K562 (cell line): ENCODE data around the gene GLTP. TPM values are rescaled to one million over a fixed set of nuclear protein-coding genes. Genes with fewer than 3 reads are reported as not detected.
A peak's percentile ranks its signal among the peaks of the same experiment; 100 is the strongest.

Source experiments
- FOXK1 ChIP-seq: sonication (generic); formaldehyde crosslinking; IDR thresholded peaks from 2 replicates; pipeline ENCODE4 v1.8.0; 2022; ENCODE audit warnings: missing genetic modification reagents, mild to moderate bottlenecking, borderline replicate concordance
- MEIS2 ChIP-seq: fragments of 450-650 bp; IDR thresholded peaks from 2 replicates; pipeline ENCODE4 v1.6.1; 2014; ENCODE audit warnings: mild to moderate bottlenecking; ENCODE audit not compliant: partially characterized antibody
- NFIX ChIP-seq: fragments of 250-450 bp; sonication (Bioruptor Pico); IDR thresholded peaks from 2 replicates; pipeline ENCODE4 v1.4.0; 2020; ENCODE audit warnings: low read depth, mild to moderate bottlenecking, moderate library complexity
- NR1H2 ChIP-seq: sonication (generic); formaldehyde crosslinking; IDR thresholded peaks from 2 replicates; pipeline ENCODE4 v1.4.0; 2020; ENCODE audit warnings: mild to moderate bottlenecking, missing genetic modification reagents
- PHB ChIP-seq: fragments of 250-450 bp; sonication (Bioruptor Pico); IDR thresholded peaks from 2 replicates; pipeline ENCODE4 v1.5.0; 2021
- POLR2AphosphoS2 ChIP-seq: IDR thresholded peaks from 2 replicates; pipeline ENCODE4 v1.6.1; 2012; ENCODE audit warnings: low read length, improper control_type of control experiment
- PYGO2 ChIP-seq: fragments of 450-650 bp; IDR thresholded peaks from 2 replicates; pipeline ENCODE4 v1.6.1; 2016; ENCODE audit warnings: mild to moderate bottlenecking, missing genetic modification characterization, moderate library complexity, missing compliant biosample characterization
- SIRT6 ChIP-seq: IDR thresholded peaks from one replicate; pipeline ENCODE4 v1.6.1; 2012; ENCODE audit warnings: low read depth, mild to moderate bottlenecking, control low read depth, inconsistent platforms, low read length, moderate library complexity
- SMAD3 ChIP-seq: fragments of 450-650 bp; formaldehyde crosslinking; conservative IDR thresholded peaks from 2 replicates; pipeline ENCODE4 v1.4.0; 2020; ENCODE audit warnings: mild to moderate bottlenecking
- U2AF1 ChIP-seq: fragments of 200-400 bp; formaldehyde crosslinking; optimal IDR thresholded peaks from 2 replicates; pipeline ENCODE3; 2017; ENCODE audit warnings: mild to moderate bottlenecking, low read depth, low read length, moderate library complexity
- XRCC3 ChIP-seq: fragments of 450-650 bp; IDR thresholded peaks from 2 replicates; pipeline ENCODE4 v1.6.1; 2017; ENCODE audit warnings: mild to moderate bottlenecking, moderate library complexity
- ZNF583 ChIP-seq: fragments of 250-450 bp; sonication (Bioruptor Pico); IDR thresholded peaks from 2 replicates; pipeline ENCODE4 v1.4.0; 2020
- ZNF79 ChIP-seq: fragments of 250-450 bp; sonication (Bioruptor Pico); IDR thresholded peaks from 2 replicates; pipeline ENCODE4 v1.4.0; 2020; ENCODE audit warnings: low read depth, mild to moderate bottlenecking, moderate library complexity
- polyA plus RNA-seq, 8 experiments: library from polyadenylated mRNA; depleted of rRNA in 4 of 8; stranded (reverse) in 5 of 8; unstranded in 3 of 8; fragments of >200 nt; fragmentation: Nextera tagmentation in 2 of 8; fragmentation: Illumina TruSeq in 1 of 8; extraction: Ambion mirVana in 2 of 8; extraction: Trizol in 1 of 8; gene quantifications; 2 replicates each; pipeline versions ENCODE4 v1.2.1 to v1.2.3, GENCODE V29; 2011 to 2014; ENCODE audit warnings: inconsistent platforms in 1 of 8, missing spikeins in 1 of 8
- total RNA-seq, 7 experiments: library from RNA; depleted of rRNA in 6 of 7; stranded (reverse); fragments of >200 nt in 6 of 7; fragmentation: Illumina TruSeq in 2 of 7; extraction: Trizol in 2 of 7; gene quantifications; 2 replicates each; pipeline versions ENCODE4 v1.2.1 to v1.2.3, GENCODE V29; 2011 to 2021; ENCODE audit warnings: low replicate concordance in 1 of 7
- TF ChIP-seq, protein P1 (sequence below), 2 experiments: fragments of 250-450 bp in 1 of 2; fragments of 450-650 bp in 1 of 2; sonication (Bioruptor Pico) in 1 of 2; IDR thresholded peaks; 2 replicates each; pipeline versions ENCODE4 v1.6.1 to v1.8.0; 2016 to 2021; ENCODE audit warnings: mild to moderate bottlenecking in 2 of 2, moderate library complexity in 2 of 2, missing compliant biosample characterization in 1 of 2, missing genetic modification characterization in 1 of 2
- TF ChIP-seq, protein P2 (sequence below): fragments of 250-450 bp; sonication (Bioruptor Pico); IDR thresholded peaks from 2 replicates; pipeline ENCODE4 v1.4.0; 2020; ENCODE audit warnings: mild to moderate bottlenecking, moderate library complexity
- TF ChIP-seq, protein P3 (sequence below), 2 experiments: fragments of 200-800 bp in 1 of 2; sonication (Bioruptor generic) in 1 of 2; sonication (generic) in 1 of 2; formaldehyde crosslinking in 1 of 2; IDR thresholded peaks in 1 of 2; conservative IDR thresholded peaks in 1 of 2; 2 replicates each; pipeline versions ENCODE4 v1.5.0 to v1.6.1; 2016 to 2020; ENCODE audit warnings: missing compliant biosample characterization in 1 of 2, missing genetic modification characterization in 1 of 2, missing genetic modification reagents in 1 of 2
- TF ChIP-seq, protein P4 (sequence below): fragments of 250-450 bp; sonication (Bioruptor Pico); IDR thresholded peaks from 2 replicates; pipeline ENCODE4 v1.5.0; 2021
- TF ChIP-seq, protein P5 (sequence below): sonication (generic); formaldehyde crosslinking; IDR thresholded peaks from 2 replicates; pipeline ENCODE4 v1.8.1; 2023; ENCODE audit warnings: mild to moderate bottlenecking, missing genetic modification reagents, moderate library complexity

Gene GLTP
- total and polyA plus RNA-seq, 9 of the 15 experiments (the other 6 are each of a cell fraction or from before 2014, with no cell fraction given), result 4.4 to 8.3 (median 6.1) TPM

DNA sequence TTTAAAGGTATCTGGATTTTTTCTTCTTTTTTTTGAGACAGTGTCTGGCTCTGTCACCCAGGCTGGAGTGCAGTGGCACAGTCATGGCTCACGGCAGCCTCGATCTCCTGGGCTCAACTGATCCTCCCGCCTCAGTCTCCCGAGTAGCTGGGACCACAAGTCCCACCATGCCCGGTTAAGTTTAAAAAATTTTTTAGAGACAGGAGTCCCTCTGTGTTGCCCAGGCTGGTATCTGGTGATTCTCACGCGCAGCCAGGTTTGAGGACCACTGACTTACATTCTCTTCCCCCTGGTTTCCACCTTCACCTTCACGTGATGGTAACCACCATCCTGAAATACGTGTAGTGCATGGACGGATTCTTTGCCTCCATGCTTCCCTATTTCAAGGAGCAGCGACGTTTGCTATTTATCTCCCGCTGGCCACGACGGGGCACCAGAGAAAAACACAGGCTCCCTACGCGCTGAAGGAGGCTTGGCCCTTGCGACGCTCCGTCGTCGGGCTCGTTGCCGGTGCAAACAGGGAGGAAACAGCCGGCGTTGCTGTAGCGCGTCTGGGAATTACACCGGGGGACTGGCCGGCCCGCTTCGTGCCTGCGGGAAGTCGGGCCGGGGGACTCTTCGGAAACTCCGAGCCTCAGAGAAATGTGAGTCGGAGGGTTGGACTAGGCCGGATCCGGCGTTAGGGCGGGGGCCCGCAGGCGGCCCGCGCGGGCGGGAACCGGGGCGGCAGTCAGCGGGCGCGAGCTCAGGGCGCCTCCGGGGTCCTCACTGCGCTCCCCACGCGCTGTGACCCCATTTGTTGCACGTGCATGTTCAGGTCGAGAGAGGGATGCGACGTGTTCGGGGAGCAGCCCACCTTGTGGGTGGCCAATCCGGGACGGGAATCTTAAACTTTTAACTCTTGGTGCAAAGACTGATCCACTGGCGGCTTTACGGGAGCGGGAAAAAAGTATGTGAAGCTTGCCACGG is 19.7 kb upstream of the GLTP start, which contains the start of gene TCHP (continued):
- TF ChIP-seq, protein P1, sequence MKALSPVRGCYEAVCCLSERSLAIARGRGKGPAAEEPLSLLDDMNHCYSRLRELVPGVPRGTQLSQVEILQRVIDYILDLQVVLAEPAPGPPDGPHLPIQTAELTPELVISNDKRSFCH (CRISPR knock-in tag; IDR thresholded peaks at IDR 0.05), result no peak
- TF ChIP-seq, protein P1 (tag; IDR thresholded peaks at IDR 0.05), result 0 out of 2 replicates have a peak, but pooled peaks have one; percentile 59
- TF ChIP-seq, protein P2, sequence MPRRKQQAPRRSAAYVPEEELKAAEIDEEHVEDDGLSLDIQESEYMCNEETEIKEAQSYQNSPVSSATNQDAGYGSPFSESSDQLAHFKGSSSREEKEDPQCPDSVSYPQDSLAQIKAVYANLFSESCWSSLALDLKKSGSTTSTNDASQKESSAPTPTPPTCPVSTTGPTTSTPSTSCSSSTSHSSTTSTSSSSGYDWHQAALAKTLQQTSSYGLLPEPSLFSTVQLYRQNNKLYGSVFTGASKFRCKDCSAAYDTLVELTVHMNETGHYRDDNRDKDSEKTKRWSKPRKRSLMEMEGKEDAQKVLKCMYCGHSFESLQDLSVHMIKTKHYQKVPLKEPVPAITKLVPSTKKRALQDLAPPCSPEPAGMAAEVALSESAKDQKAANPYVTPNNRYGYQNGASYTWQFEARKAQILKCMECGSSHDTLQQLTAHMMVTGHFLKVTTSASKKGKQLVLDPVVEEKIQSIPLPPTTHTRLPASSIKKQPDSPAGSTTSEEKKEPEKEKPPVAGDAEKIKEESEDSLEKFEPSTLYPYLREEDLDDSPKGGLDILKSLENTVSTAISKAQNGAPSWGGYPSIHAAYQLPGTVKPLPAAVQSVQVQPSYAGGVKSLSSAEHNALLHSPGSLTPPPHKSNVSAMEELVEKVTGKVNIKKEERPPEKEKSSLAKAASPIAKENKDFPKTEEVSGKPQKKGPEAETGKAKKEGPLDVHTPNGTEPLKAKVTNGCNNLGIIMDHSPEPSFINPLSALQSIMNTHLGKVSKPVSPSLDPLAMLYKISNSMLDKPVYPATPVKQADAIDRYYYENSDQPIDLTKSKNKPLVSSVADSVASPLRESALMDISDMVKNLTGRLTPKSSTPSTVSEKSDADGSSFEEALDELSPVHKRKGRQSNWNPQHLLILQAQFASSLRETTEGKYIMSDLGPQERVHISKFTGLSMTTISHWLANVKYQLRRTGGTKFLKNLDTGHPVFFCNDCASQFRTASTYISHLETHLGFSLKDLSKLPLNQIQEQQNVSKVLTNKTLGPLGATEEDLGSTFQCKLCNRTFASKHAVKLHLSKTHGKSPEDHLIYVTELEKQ (CRISPR knock-in tag), result no peak
- TF ChIP-seq SIRT6 (no peak), PYGO2 (tag) (no peak), PHB (CRISPR knock-in tag) (no peak), XRCC3 (no peak), ZNF583 (CRISPR knock-in tag) (peak; percentile 30; the same call in 1 of the 2 replicates), SMAD3 (CRISPR knock-in tag) (no peak), FOXK1 (CRISPR knock-in tag) (no peak; the same call in 1 of the 2 replicates), ZNF79 (CRISPR knock-in tag) (no peak), POLR2AphosphoS2 (no peak), MEIS2 (peak; percentile 32), NFIX (CRISPR knock-in tag) (no peak), NR1H2 (CRISPR knock-in tag) (no peak), U2AF1 (no peak)
- TF ChIP-seq, protein P3, sequence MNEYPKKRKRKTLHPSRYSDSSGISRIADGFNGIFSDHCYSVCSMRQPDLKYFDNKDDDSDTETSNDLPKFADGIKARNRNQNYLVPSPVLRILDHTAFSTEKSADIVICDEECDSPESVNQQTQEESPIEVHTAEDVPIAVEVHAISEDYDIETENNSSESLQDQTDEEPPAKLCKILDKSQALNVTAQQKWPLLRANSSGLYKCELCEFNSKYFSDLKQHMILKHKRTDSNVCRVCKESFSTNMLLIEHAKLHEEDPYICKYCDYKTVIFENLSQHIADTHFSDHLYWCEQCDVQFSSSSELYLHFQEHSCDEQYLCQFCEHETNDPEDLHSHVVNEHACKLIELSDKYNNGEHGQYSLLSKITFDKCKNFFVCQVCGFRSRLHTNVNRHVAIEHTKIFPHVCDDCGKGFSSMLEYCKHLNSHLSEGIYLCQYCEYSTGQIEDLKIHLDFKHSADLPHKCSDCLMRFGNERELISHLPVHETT (CRISPR knock-in tag; conservative IDR thresholded peaks at IDR 0.05 in 1 of 2, IDR thresholded peaks at IDR 0.05 in 1 of 2), result peak in 1 of 2 experiments; percentile 96; a peak in 2 of 4 replicates
- TF ChIP-seq, protein P4, sequence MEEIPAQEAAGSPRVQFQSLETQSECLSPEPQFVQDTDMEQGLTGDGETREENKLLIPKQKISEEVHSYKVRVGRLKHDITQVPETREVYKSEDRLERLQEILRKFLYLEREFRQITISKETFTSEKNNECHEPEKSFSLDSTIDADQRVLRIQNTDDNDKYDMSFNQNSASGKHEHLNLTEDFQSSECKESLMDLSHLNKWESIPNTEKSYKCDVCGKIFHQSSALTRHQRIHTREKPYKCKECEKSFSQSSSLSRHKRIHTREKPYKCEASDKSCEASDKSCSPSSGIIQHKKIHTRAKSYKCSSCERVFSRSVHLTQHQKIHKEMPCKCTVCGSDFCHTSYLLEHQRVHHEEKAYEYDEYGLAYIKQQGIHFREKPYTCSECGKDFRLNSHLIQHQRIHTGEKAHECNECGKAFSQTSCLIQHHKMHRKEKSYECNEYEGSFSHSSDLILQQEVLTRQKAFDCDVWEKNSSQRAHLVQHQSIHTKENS (CRISPR knock-in tag), result no peak
- TF ChIP-seq, protein P5, sequence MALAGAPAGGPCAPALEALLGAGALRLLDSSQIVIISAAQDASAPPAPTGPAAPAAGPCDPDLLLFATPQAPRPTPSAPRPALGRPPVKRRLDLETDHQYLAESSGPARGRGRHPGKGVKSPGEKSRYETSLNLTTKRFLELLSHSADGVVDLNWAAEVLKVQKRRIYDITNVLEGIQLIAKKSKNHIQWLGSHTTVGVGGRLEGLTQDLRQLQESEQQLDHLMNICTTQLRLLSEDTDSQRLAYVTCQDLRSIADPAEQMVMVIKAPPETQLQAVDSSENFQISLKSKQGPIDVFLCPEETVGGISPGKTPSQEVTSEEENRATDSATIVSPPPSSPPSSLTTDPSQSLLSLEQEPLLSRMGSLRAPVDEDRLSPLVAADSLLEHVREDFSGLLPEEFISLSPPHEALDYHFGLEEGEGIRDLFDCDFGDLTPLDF (CRISPR knock-in tag), result no peak
